Parathyroid adenoma (tissue), 2 donors: ENCODE measurements around the gene PREX1.

Experiments used
- H2AFZ ChIP-seq: fragments of 300-600 bp; sonication (generic); one replicate; pipeline ENCODE4 v1.7.0; 2017; ENCODE audit warnings: antibody characterized with exemption, mild to moderate bottlenecking
- H3K27ac ChIP-seq: fragments of 300-600 bp; sonication (generic); one replicate; pipeline ENCODE4 v1.7.0; 2017
- H3K27me3 ChIP-seq: fragments of 300-600 bp; sonication (generic); one replicate; pipeline ENCODE4 v1.7.0; 2017; ENCODE audit warnings: low read length; ENCODE audit not compliant: control insufficient read depth, insufficient read depth
- H3K36me3 ChIP-seq: fragments of 300-600 bp; sonication (generic); one replicate; pipeline ENCODE4 v1.7.0; 2017; ENCODE audit warnings: low read length; ENCODE audit not compliant: control insufficient read depth, insufficient read depth
- H3K4me1 ChIP-seq: fragments of 300-600 bp; sonication (generic); one replicate; pipeline ENCODE4 v1.7.0; 2017; ENCODE audit warnings: control low read depth
- H3K4me2 ChIP-seq: fragments of 300-600 bp; sonication (generic); one replicate; pipeline ENCODE4 v1.7.0; 2017; ENCODE audit warnings: low read length
- H3K4me3 ChIP-seq: fragments of 300-600 bp; sonication (generic); one replicate; pipeline ENCODE4 v1.7.0; 2017; ENCODE audit warnings: low read depth, low read length
- H3K79me2 ChIP-seq: fragments of 300-600 bp; sonication (generic); one replicate; pipeline ENCODE4 v1.7.0; 2017; ENCODE audit warnings: control low read depth
- H3K9ac ChIP-seq: fragments of 300-600 bp; sonication (generic); one replicate; pipeline ENCODE4 v1.7.0; 2017; ENCODE audit warnings: mild to moderate bottlenecking
- H3K9me3 ChIP-seq: fragments of 300-600 bp; sonication (generic); one replicate; pipeline ENCODE4 v1.7.0; 2017; ENCODE audit warnings: low read length; ENCODE audit not compliant: control insufficient read depth
- TF ChIP-seq, protein P1 (sequence below): fragments of 300-600 bp; sonication (generic); IDR thresholded peaks from one replicate; pipeline ENCODE4 v1.7.0; 2017; ENCODE audit warnings: antibody characterized with exemption, mild to moderate bottlenecking
- donor health status: primary hyperparathyroidism.

PREX1 gene

GRCh38 chr20:48620154-48620506 lies 207.7 kb downstream of the PREX1 start:
- H3K4me2 ChIP-seq: no peak overlapping the region
- no peaks in the 10 kb centered on the region for H3K36me3 ChIP-seq
- TF ChIP-seq, protein P1, sequence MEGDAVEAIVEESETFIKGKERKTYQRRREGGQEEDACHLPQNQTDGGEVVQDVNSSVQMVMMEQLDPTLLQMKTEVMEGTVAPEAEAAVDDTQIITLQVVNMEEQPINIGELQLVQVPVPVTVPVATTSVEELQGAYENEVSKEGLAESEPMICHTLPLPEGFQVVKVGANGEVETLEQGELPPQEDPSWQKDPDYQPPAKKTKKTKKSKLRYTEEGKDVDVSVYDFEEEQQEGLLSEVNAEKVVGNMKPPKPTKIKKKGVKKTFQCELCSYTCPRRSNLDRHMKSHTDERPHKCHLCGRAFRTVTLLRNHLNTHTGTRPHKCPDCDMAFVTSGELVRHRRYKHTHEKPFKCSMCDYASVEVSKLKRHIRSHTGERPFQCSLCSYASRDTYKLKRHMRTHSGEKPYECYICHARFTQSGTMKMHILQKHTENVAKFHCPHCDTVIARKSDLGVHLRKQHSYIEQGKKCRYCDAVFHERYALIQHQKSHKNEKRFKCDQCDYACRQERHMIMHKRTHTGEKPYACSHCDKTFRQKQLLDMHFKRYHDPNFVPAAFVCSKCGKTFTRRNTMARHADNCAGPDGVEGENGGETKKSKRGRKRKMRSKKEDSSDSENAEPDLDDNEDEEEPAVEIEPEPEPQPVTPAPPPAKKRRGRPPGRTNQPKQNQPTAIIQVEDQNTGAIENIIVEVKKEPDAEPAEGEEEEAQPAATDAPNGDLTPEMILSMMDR: no peak
- H2AFZ ChIP-seq: no peak overlapping the region
- H3K4me3 ChIP-seq: no peak overlapping the region
- H3K9ac ChIP-seq: no peak overlapping the region
- peaks cover 9% of the 10 kb centered on the region for H3K4me1 ChIP-seq
- H3K27me3 ChIP-seq: no peaks in the 10 kb centered on the region
- no peak overlapping the region for H3K27ac ChIP-seq
- no peaks in the 10 kb centered on the region for H3K9me3 ChIP-seq
- no peaks in the 10 kb centered on the region for H3K79me2 ChIP-seq

DNA sequence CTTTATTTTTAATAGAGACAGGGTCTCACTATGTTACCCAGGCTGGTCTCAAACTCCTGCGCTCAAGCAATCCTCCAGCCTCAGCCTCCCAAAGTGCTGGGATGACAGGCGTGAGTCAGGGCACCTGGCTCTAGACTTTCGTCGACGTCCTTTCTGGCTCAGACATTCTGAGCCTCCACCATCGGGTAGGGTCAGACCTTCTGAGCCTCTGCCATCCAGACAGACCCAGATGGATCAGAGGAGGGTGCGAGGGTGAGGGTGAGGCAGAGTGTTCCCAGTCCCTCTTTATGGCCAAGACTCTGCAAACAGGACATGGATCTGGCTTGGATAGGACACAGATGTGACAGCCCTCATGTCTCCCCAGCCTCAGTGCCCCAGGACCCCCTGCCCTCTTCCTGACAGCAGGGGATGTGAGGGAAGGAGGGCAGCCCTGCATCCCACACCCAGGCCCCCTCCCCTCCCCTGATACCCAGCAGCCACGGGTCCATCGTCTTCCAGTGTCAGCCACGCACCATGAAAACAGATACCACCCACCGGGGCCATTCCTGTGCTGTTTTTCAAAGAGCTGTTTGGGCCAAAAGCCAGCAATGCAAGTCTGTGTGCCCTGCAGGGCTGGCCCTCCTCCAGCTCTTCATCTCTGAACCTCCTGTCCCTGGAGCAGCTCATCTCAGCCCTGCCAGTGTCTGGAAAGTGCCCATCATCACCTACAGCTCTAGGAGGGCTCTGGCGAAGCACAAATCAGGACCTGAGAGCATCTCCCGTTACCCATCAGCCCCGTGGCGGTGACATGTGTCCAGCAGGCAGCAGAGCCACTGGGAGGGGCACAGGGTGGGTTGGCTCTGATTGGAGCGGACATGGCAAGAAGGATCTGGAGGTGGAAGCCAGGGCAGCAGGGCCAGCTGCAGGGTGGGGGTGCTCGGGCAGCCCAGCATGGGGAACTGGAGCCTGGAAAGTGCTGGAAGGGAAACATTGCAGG lies 208.4 kb downstream of the PREX1 start:
- Histone ChIP-seq H3K9ac (no peak overlapping the region), H3K79me2 (no peaks in the 10 kb centered on the region), H2AFZ (no peak overlapping the region), H3K27ac (no peak overlapping the region), H3K9me3 (no peaks in the 10 kb centered on the region), H3K4me3 (no peak overlapping the region), H3K36me3 (no peaks in the 10 kb centered on the region), H3K4me1 (peaks cover 9% of the 10 kb centered on the region), H3K27me3 (no peaks in the 10 kb centered on the region), H3K4me2 (no peak overlapping the region)
- TF ChIP-seq, protein P1: no peak

DNA sequence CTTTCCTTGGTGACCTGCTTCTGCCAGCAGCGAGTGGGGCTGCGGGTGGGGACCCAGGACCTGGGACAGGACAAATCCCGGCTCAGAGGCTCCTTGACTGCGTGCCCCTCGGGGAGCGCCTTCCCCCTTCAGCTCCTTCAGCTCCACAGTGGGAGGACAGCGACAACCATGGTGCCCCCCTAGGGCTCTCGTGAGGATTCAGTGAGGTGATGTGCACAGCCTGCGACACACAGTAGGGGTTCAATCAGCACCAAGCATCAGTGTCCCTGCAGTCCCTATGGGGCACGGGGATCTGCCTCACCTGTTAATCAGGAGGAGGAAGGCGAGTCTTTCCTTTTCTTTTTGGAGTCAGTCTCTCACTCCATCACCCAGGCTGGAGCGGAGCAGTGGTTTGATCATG lies 209.2 kb downstream of the PREX1 start:
- Histone ChIP-seq H3K36me3 (no peaks in the 10 kb centered on the region), H3K4me1 (peaks cover 9% of the 10 kb centered on the region), H3K9ac (no peak overlapping the region), H2AFZ (no peak overlapping the region), H3K9me3 (no peaks in the 10 kb centered on the region), H3K4me2 (no peak overlapping the region), H3K27me3 (no peaks in the 10 kb centered on the region), H3K79me2 (no peaks in the 10 kb centered on the region), H3K27ac (no peak overlapping the region), H3K4me3 (no peak overlapping the region)
- TF ChIP-seq, protein P1: no peak

DNA sequence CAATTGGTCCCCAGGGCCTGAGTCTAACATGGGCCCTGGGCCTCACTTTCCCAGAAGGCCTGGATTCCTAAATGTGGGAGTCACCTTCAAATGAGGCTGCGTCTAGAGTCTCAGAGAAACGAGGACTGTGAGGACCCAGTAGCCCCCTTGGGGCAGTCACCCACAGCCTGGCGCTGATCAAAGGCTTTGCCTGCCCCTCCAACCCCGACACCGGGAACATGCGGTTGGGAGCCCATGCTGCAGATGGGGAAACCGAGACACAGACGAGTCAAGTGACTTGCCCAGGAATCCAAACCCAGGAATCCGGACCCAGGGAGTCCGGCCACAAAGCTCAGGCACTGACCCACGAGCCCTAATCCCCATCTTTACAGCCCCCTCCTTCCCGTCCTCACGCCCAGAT lies 209.7 kb downstream of the PREX1 start:
- Histone ChIP-seq H3K4me3 (no peak overlapping the region), H3K4me2 (no peak overlapping the region), H3K79me2 (no peaks in the 10 kb centered on the region), H3K4me1 (peaks cover 9% of the 10 kb centered on the region), H3K27ac (no peak overlapping the region), H3K36me3 (no peaks in the 10 kb centered on the region), H3K9me3 (no peaks in the 10 kb centered on the region), H3K27me3 (no peaks in the 10 kb centered on the region), H3K9ac (no peak overlapping the region), H2AFZ (no peak overlapping the region)
- TF ChIP-seq, protein P1: no peak

GRCh38 chr20:48617481-48617880 lies 210.3 kb downstream of the PREX1 start:
- no peaks in the 10 kb centered on the region for H3K27me3 ChIP-seq
- no peak overlapping the region for H3K4me2 ChIP-seq
- no peak overlapping the region for H3K9ac ChIP-seq
- TF ChIP-seq, protein P1: no peak
- H3K4me3 ChIP-seq: no peak overlapping the region
- no peaks in the 10 kb centered on the region for H3K79me2 ChIP-seq
- H3K36me3 ChIP-seq: no peaks in the 10 kb centered on the region
- H3K4me1 ChIP-seq: peaks cover 9% of the 10 kb centered on the region
- no peaks in the 10 kb centered on the region for H3K9me3 ChIP-seq
- H2AFZ ChIP-seq: no peak overlapping the region
- no peak overlapping the region for H3K27ac ChIP-seq
